Sigmoid colon (tissue), 7 donors: ENCODE data around the gene STOX1. TPM values are rescaled to one million over a fixed set of nuclear protein-coding genes. Genes with fewer than 3 reads are reported as not detected.

Source experiments
- DNase-seq: peaks from one replicate; pipeline ENCODE4 v3.0.0-alpha.2; 2019
- H3K27ac ChIP-seq, 4 donors: fragments of 200-600 bp; sonication (generic); one replicate each; pipeline ENCODE4 v1.5.1; 2016 to 2019; ENCODE audit warnings: mild to moderate bottlenecking in 1 of 4
- H3K27me3 ChIP-seq, 3 donors: fragments of 200-600 bp; sonication (generic); one replicate each; pipeline ENCODE4 v1.5.1; 2019; ENCODE audit warnings: mild to moderate bottlenecking in 1 of 3
- H3K36me3 ChIP-seq, 4 donors: fragments of 200-600 bp; sonication (generic); one replicate each; pipeline ENCODE4 v1.5.1; 2016 to 2019
- H3K4me1 ChIP-seq, 4 donors: fragments of 200-600 bp; sonication (generic); one replicate each; pipeline ENCODE4 v1.5.1; 2017 to 2019
- H3K4me3 ChIP-seq, 4 donors: fragments of 200-600 bp; sonication (generic); one replicate each; pipeline ENCODE4 v1.5.1; 2017 to 2019; ENCODE audit warnings: mild to moderate bottlenecking in 2 of 4, moderate library complexity in 1 of 4
- H3K9me3 ChIP-seq, 4 donors: fragments of 200-600 bp in 3 of 4; sonication (generic) in 3 of 4; one replicate each; pipeline versions ENCODE4 v1.5.1 to v1.6.1; 2013 to 2019
- CTCF ChIP-seq, 4 experiments: fragments of 450-650 bp in 3 of 4; fragments of 200-600 bp in 1 of 4; IDR thresholded peaks; one replicate each; pipeline ENCODE4 v1.5.1; 2016 to 2019; ENCODE audit warnings: antibody characterized with exemption in 4 of 4, mild to moderate bottlenecking in 3 of 4, moderate library complexity in 2 of 4
- EP300 ChIP-seq, 4 donors: sonication (generic); formaldehyde crosslinking; IDR thresholded peaks; one replicate each; pipeline ENCODE4 v1.6.1; 2017; ENCODE audit warnings: antibody characterized with exemption in 4 of 4
- POLR2A ChIP-seq, 2 donors: fragments of 450-650 bp; IDR thresholded peaks; one replicate each; pipeline ENCODE4 v1.6.1; 2016; ENCODE audit warnings: antibody characterized with exemption in 2 of 2, mild to moderate bottlenecking in 2 of 2, moderate library complexity in 2 of 2
- POLR2AphosphoS5 ChIP-seq, 4 donors: sonication (generic); formaldehyde crosslinking; IDR thresholded peaks; one replicate each; pipeline ENCODE4 v1.6.1; 2017; ENCODE audit warnings: antibody characterized with exemption in 4 of 4
- WGBS, 2 donors: extraction: QIAGEN DNeasy Blood & Tissue Kit; methylation state at CpG; one replicate each; pipeline ENCODE4 v1.1.7; 2013; 5-methylcytosine and 5-hydroxymethylcytosine counted together
- intact Hi-C: fragments of 100-400 bp; cut with DNase I; formaldehyde crosslinking; loops from one replicate; pipeline ENCODE4 v1.15.1; 2023
- polyA plus RNA-seq, 3 donors: library from polyadenylated mRNA; stranded (reverse); fragments of 200-250 nt; gene quantifications; one replicate each; pipeline ENCODE4 v1.2.3, GENCODE V29; 2013
- total RNA-seq, 4 donors: library from RNA; depleted of rRNA; stranded (reverse); fragments of >200 nt; gene quantifications; one replicate each; pipeline ENCODE4 v1.1.0, GENCODE V29; 2016
- donor health status: healthy with polysubstance abuse.
- donor health status: Bipolar disorder and iron deficiency.
- donor health status: healthy.

STOX1 gene
- total and polyA plus RNA-seq, 7 donors, result 0.41 to 2.9 (median 1.3) TPM; not detected in 1

- no peak overlapping the region for H3K27ac ChIP-seq
- intact Hi-C loops, result loop anchor here (5.0 to 10.0 kb wide), 3 partner anchors 107 to 494 kb away; partner anchors contain the start of gene RUFY2
- no peaks in the 10 kb centered on the region for H3K36me3 ChIP-seq
- H3K4me3 ChIP-seq, result no peak overlapping the region
- TF ChIP-seq POLR2AphosphoS5 (IDR thresholded peaks at IDR 0.05) (no peak), POLR2A (IDR thresholded peaks at IDR 0.05) (no peak), EP300 (IDR thresholded peaks at IDR 0.05) (no peak), CTCF (IDR thresholded peaks at IDR 0.05) (no peak)
- H3K9me3 ChIP-seq, result no peaks in the 10 kb centered on the region
- 89 to 94% methylated on average over 8 of the region's 8 CpGs for WGBS, 2 donors
- no peak for DNase-seq
- no peaks in the 10 kb centered on the region for H3K27me3 ChIP-seq
- H3K4me1 ChIP-seq, result peaks cover 0 to 26% (median 23%) of the 10 kb centered on the region in 4 donors
Measured at GRCh38 chr10:68899186-68899745, 71.9 kb downstream of the STOX1 start.

GRCh38 chr10:68900427-68901104 is 73.2 kb downstream of the STOX1 start:
- Histone ChIP-seq H3K27me3 (no peaks in the 10 kb centered on the region), H3K4me3 (peak overlapping the region; percentile 75 to 91 (median 88)), H3K4me1 (peaks cover 0 to 26% (median 23%) of the 10 kb centered on the region in 4 donors), H3K36me3 (no peaks in the 10 kb centered on the region), H3K27ac (peak overlapping the region; percentile 94 to 99 (median 98)), H3K9me3 (no peaks in the 10 kb centered on the region)
- TF ChIP-seq EP300 (IDR thresholded peaks at IDR 0.05) (peak in 1 of 4 donors; percentile 48), POLR2AphosphoS5 (IDR thresholded peaks at IDR 0.05) (no peak), POLR2A (IDR thresholded peaks at IDR 0.05) (peak in 1 of 2 donors; percentile 23)
- no peak for DNase-seq
- WGBS, 2 donors, result 4 to 6% methylated on average over 40 of the region's 40 CpGs
- intact Hi-C loops, result loop anchor here (2.0 to 5.0 kb wide), 5 partner anchors 73 to 553 kb away; partner anchors contain the start of genes CCAR1, SLC25A16, STOX1 and VPS26A

- Histone ChIP-seq H3K9me3 (no peaks in the 10 kb centered on the region), H3K27ac (peak within 1 kb of the TSS; percentile 94 to 99 (median 98)), H3K4me1 (peaks cover 0 to 26% (median 24%) of the 10 kb centered on the region in 4 donors), H3K4me3 (peak within 1 kb of the TSS; percentile 75 to 91 (median 88)), H3K36me3 (no peaks in the 10 kb centered on the region), H3K27me3 (no peaks in the 10 kb centered on the region)
- intact Hi-C loops, result loop anchor here (2.0 to 5.0 kb wide), 5 partner anchors 74 to 554 kb away; partner anchors contain the start of genes CCAR1, SLC25A16, STOX1 and VPS26A
- TF ChIP-seq POLR2AphosphoS5 (IDR thresholded peaks at IDR 0.05), result peak; percentile 87 to 96 (median 92)
- peak in 1 of 4 donors; percentile 43 for TF ChIP-seq EP300 (IDR thresholded peaks at IDR 0.05)
- TF ChIP-seq CTCF (IDR thresholded peaks at IDR 0.05), result no peak
- peak; percentile 70 to 76 for TF ChIP-seq POLR2A (IDR thresholded peaks at IDR 0.05)
- 0% methylated on average over 47 of the region's 47 CpGs for WGBS, 2 donors
- peak; percentile 99 for DNase-seq
Measured at GRCh38 chr10:68901105-68901927, 74.0 kb downstream of the STOX1 start, which contains the start of gene DDX50. Gene DDX50 (plus strand): TSS chr10:68901315. CDS start chr10:68901385, 70 bp downstream.

GRCh38 chr10:68902382-68902781 is 75.1 kb downstream of the STOX1 start:
- no peaks in the 10 kb centered on the region for H3K27me3 ChIP-seq
- H3K36me3 ChIP-seq, result peaks cover 0 to 8% (median 0%) of the 10 kb centered on the region in 4 donors
- peak overlapping the region in 1 of 4 donors; percentile 94 for H3K27ac ChIP-seq
- 61 to 64% methylated on average over 5 of the region's 5 CpGs for WGBS, 2 donors
- TF ChIP-seq POLR2A (IDR thresholded peaks at IDR 0.05) (no peak), CTCF (IDR thresholded peaks at IDR 0.05) (no peak), POLR2AphosphoS5 (IDR thresholded peaks at IDR 0.05) (no peak), EP300 (IDR thresholded peaks at IDR 0.05) (no peak)
- H3K9me3 ChIP-seq, result no peaks in the 10 kb centered on the region
- intact Hi-C loops, result loop anchor here (5.0 kb wide), 3 partner anchors 75 to 555 kb away; partner anchors contain the start of genes STOX1 and VPS26A
- H3K4me1 ChIP-seq, result peaks cover 0 to 26% (median 24%) of the 10 kb centered on the region in 4 donors
- no peak for DNase-seq
- peak overlapping the region in 1 of 4 donors; percentile 75 for H3K4me3 ChIP-seq
